ENCODE data around the gene ACTG1.

- TF ChIP-seq TCF4 (CRISPR knock-in tag; IDR thresholded peaks at IDR 0.05; ENCODE audit: borderline replicate concordance) (no peak), CREB5 (CRISPR knock-in tag; IDR thresholded peaks at IDR 0.05; ENCODE audit: low read depth) (no peak), ESRRG (CRISPR knock-in tag; IDR thresholded peaks at IDR 0.05) (no peak), SNAI2 (CRISPR knock-in tag; IDR thresholded peaks at IDR 0.05) (no peak), ZNF565 (CRISPR knock-in tag; conservative IDR thresholded peaks at IDR 0.05; ENCODE audit: low read depth) (no peak), ARNTL (CRISPR knock-in tag; IDR thresholded peaks at IDR 0.05; ENCODE audit: borderline replicate concordance, low read depth) (no peak), PATZ1 (CRISPR knock-in tag; IDR thresholded peaks at IDR 0.05; ENCODE audit: borderline replicate concordance) (no peak), PPARA (CRISPR knock-in tag; IDR thresholded peaks at IDR 0.05; ENCODE audit: borderline replicate concordance) (no peak), CSRNP3 (CRISPR knock-in tag; IDR thresholded peaks at IDR 0.05) (no peak), OSR1 (CRISPR knock-in tag; IDR thresholded peaks at IDR 0.05) (no peak), POU6F1 (CRISPR knock-in tag; IDR thresholded peaks at IDR 0.05; ENCODE audit: borderline replicate concordance, low read depth) (no peak)
These were observed 44.9 kb upstream of the ACTG1 start for GRCh38 chr17:81557276-81558114.
